Measurements from ENCODE around the gene ADGRA1. TPM values are rescaled to one million over a fixed set of nuclear protein-coding genes. Genes with fewer than 3 reads are reported as not detected.

ADGRA1 gene
- total and polyA plus RNA-seq, 2 donors (not counting 3 experiments of a cell fraction or from before 2014, with no cell fraction given) = not detected

GRCh38 chr10:133110133-133110532, 22.4 kb downstream of the ADGRA1 start:
- Histone ChIP-seq H2AFZ (ENCODE audit: low read depth, low read length) (no peak overlapping the region), H3K27me3 (ENCODE audit: control insufficient read depth in 2 of 2, insufficient read depth in 2 of 2, low read length in 2 of 2) (no peaks in the 10 kb centered on the region), H3K4me1 (ENCODE audit: control insufficient read depth, extremely low read depth, insufficient read depth, low read length) (peaks cover 9% of the 10 kb centered on the region), H4K20me1 (replicated peaks; ENCODE audit: control insufficient read depth, extremely low read depth, insufficient read depth, low read length) (no peaks in the 10 kb centered on the region), H3K79me2 (ENCODE audit: control insufficient read depth, insufficient read depth, low read length) (no peaks in the 10 kb centered on the region), H3K4me2 (ENCODE audit: insufficient read depth, low read length) (no peak overlapping the region), H3K9ac (replicated peaks; ENCODE audit: extremely low read depth, insufficient read depth, low read length) (no peak overlapping the region), H3K9me1 (replicated peaks; ENCODE audit: control insufficient read depth, extremely low read depth, insufficient read depth, low read length) (no peaks in the 10 kb centered on the region), H3K27ac (ENCODE audit: insufficient read depth, low read depth, low read length) (peak overlapping the region; percentile 28), H3K36me3 (ENCODE audit: control insufficient read depth in 2 of 2, extremely low read depth in 1 of 2, insufficient read depth in 2 of 2, low read length in 2 of 2) (no peaks in the 10 kb centered on the region), H3K4me3 (replicated peaks in 1 of 3; ENCODE audit: insufficient read depth in 1 of 3, low read depth in 1 of 3, low read length in 3 of 3) (no peak overlapping the region), H3K9me3 (replicated peaks; ENCODE audit: control insufficient read depth, insufficient read depth, low read length) (peaks cover 6% of the 10 kb centered on the region)
- ChIA-PET POLR2A (no interaction called here), CTCF (no interaction called here)
- intact Hi-C loops (cut with micrococcal nuclease) = no loop called here
- FAIRE-seq = no peak
- DNase-seq (ENCODE audit: low read depth, low spot score) = peak; percentile 35
- dilution Hi-C loops (cut with MboI; ENCODE audit: extremely low pct_ligation_motif_present, low sequenced_read_pairs) = no loop called here
- no TSS peak for BruUV-seq (replicated peaks)
- TF ChIP-seq MYC (IDR thresholded peaks at IDR 0.05; ENCODE audit: low read depth, low read length) (no peak), MAX (IDR thresholded peaks at IDR 0.05; ENCODE audit: insufficient read depth, insufficient read length) (no peak), POLR2A (IDR thresholded peaks at IDR 0.05; ENCODE audit: low read depth, low read length) (no peak), POLR2AphosphoS5 (IDR thresholded peaks at IDR 0.05; ENCODE audit: insufficient read depth, low read depth, low read length) (no peak), FOS (IDR thresholded peaks at IDR 0.05; ENCODE audit: borderline replicate concordance, insufficient read depth, low read length) (no peak), JUN (IDR thresholded peaks at IDR 0.05; ENCODE audit: borderline replicate concordance, insufficient read depth, insufficient read length, low read depth) (no peak), GATA2 (IDR thresholded peaks at IDR 0.05; ENCODE audit: insufficient read depth, insufficient read length, low read depth, low read length) (no peak), EZH2 (IDR thresholded peaks at IDR 0.05; ENCODE audit: borderline replicate concordance, low read depth, low read length, severe bottlenecking) (no peak)
- TF ChIP-seq, protein P1, sequence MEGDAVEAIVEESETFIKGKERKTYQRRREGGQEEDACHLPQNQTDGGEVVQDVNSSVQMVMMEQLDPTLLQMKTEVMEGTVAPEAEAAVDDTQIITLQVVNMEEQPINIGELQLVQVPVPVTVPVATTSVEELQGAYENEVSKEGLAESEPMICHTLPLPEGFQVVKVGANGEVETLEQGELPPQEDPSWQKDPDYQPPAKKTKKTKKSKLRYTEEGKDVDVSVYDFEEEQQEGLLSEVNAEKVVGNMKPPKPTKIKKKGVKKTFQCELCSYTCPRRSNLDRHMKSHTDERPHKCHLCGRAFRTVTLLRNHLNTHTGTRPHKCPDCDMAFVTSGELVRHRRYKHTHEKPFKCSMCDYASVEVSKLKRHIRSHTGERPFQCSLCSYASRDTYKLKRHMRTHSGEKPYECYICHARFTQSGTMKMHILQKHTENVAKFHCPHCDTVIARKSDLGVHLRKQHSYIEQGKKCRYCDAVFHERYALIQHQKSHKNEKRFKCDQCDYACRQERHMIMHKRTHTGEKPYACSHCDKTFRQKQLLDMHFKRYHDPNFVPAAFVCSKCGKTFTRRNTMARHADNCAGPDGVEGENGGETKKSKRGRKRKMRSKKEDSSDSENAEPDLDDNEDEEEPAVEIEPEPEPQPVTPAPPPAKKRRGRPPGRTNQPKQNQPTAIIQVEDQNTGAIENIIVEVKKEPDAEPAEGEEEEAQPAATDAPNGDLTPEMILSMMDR (IDR thresholded peaks at IDR 0.05; ENCODE audit: extremely low read depth in 1 of 2, insufficient read depth in 1 of 2, low read depth in 1 of 2, low read length in 2 of 2) = no peak
